HepG2 (cell line): ENCODE measurements around the gene HDDC3.

Experiments
- GABPA ChIP-seq, 2 experiments: IDR thresholded peaks; 2 replicates each; pipeline ENCODE4 v1.6.1; 2011 to 2016; ENCODE audit warnings: low read depth in 2 of 2, low read length in 1 of 2, missing biosample characterization in 1 of 2, missing genetic modification characterization in 1 of 2
- KAT7 ChIP-seq: IDR thresholded peaks from 2 replicates; pipeline ENCODE4 v1.6.1; 2018; ENCODE audit warnings: borderline replicate concordance, missing compliant biosample characterization
- POLR2A ChIP-seq, 2 experiments: IDR thresholded peaks; 2 replicates each; pipeline ENCODE4 v1.6.1; 2011; ENCODE audit warnings: low read depth in 2 of 2, low read length in 2 of 2, mild to moderate bottlenecking in 1 of 2, moderate library complexity in 1 of 2; ENCODE audit not compliant: insufficient read depth in 1 of 2

DNA sequence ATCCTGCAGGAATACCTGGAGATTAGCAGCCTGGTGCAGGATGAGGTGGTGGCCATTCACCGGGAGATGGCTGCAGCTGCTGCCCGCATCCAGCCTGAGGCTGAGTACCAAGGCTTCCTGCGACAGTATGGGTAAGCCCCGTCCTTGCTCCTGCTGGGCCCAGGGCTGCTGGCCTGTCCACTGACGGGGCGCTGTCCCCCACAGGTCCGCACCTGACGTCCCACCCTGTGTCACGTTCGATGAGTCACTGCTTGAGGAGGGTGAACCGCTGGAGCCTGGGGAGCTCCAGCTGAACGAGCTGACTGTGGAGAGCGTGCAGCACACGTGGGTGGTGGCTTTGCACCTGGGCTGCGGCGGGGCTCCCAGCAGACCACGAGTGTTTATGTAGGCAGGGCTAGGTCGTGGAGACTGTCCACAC, 43.0 kb downstream of the HDDC3 start:
- TF ChIP-seq POLR2A (IDR thresholded peaks at IDR 0.05; ENCODE audit: insufficient read depth in 1 of 2, low read depth in 2 of 2, low read length in 2 of 2), result no peak
- TF ChIP-seq KAT7, result no peak
- no peak for TF ChIP-seq GABPA (IDR thresholded peaks at IDR 0.05; ENCODE audit: low read depth, low read length)
- TF ChIP-seq GABPA (CRISPR knock-in tag; IDR thresholded peaks at IDR 0.05; ENCODE audit: low read depth), result no peak
